Osteoblast (primary cell): ENCODE data around the gene FOXB2. TPM values are rescaled to one million over a fixed set of nuclear protein-coding genes. Genes with fewer than 3 reads are reported as not detected.
"Not testable (repeated sequence)": the region's sequence is repeated elsewhere in the genome, so short reads cannot be mapped to it uniquely, and the experiment has no call there.

Experiments
- DNase-seq: peaks from one replicate; pipeline ENCODE4 v3.0.0; 2011; ENCODE audit warnings: low spot score, mixed read lengths; ENCODE audit not compliant: insufficient read length; ENCODE audit errors: missing footprints
- H2AFZ ChIP-seq: 2 replicates; pipeline ENCODE4 v1.6.0; 2011; ENCODE audit warnings: mild to moderate bottlenecking, low read length
- H3K27ac ChIP-seq: 2 replicates; pipeline ENCODE4 v1.5.1; 2011; ENCODE audit warnings: mild to moderate bottlenecking, low read depth, low read length, moderate library complexity
- H3K27me3 ChIP-seq: 2 replicates; pipeline ENCODE4 v1.6.0; 2012; ENCODE audit warnings: mild to moderate bottlenecking, control low read depth, inconsistent platforms, low read length, moderate library complexity; ENCODE audit not compliant: insufficient read depth
- H3K36me3 ChIP-seq: 2 replicates; pipeline ENCODE4 v1.5.1; 2011; ENCODE audit warnings: mild to moderate bottlenecking, low read length, control low read depth, moderate library complexity; ENCODE audit not compliant: insufficient read depth
- H3K4me1 ChIP-seq: 2 replicates; pipeline ENCODE4 v1.5.1; 2011; ENCODE audit warnings: mild to moderate bottlenecking, low read length, control low read depth, moderate library complexity; ENCODE audit not compliant: insufficient read depth
- H3K4me2 ChIP-seq: 2 replicates; pipeline ENCODE4 v1.6.0; 2011; ENCODE audit warnings: mild to moderate bottlenecking, low read length; ENCODE audit not compliant: insufficient read depth
- H3K4me3 ChIP-seq: fragments of 200-600 bp; sonication (generic); 3 replicates; pipeline ENCODE4 v1.5.1; 2012; ENCODE audit warnings: mild to moderate bottlenecking, low read length, inconsistent platforms; ENCODE audit not compliant: insufficient read depth
- H3K79me2 ChIP-seq: 2 replicates; pipeline ENCODE4 v1.6.0; 2012; ENCODE audit warnings: mild to moderate bottlenecking, low read length, control low read depth, inconsistent platforms; ENCODE audit not compliant: insufficient read depth
- H3K9me3 ChIP-seq: 2 replicates; pipeline ENCODE4 v1.5.1; 2011; ENCODE audit warnings: low read depth, low read length, control low read depth
- H4K20me1 ChIP-seq: 2 replicates; pipeline ENCODE4 v1.6.0; 2012; ENCODE audit warnings: mild to moderate bottlenecking, low read length, control low read depth; ENCODE audit not compliant: insufficient read depth
- CTCF ChIP-seq: IDR thresholded peaks from 2 replicates; pipeline ENCODE4 v1.5.1; 2011; ENCODE audit warnings: mild to moderate bottlenecking, low read depth, low read length, moderate library complexity; ENCODE audit errors: extremely low read depth
- total RNA-seq: library from RNA; depleted of rRNA; stranded (reverse); fragments of >200 nt; gene quantifications from 2 replicates; pipeline ENCODE4 v1.2.3, GENCODE V29; 2012

Gene FOXB2
- not detected in 2 replicates for total RNA-seq

- TF ChIP-seq CTCF: no peak
- Histone ChIP-seq H2AFZ (no peak within 1 kb of the TSS), H3K27me3 (peaks cover 97% of the 10 kb centered on the region), H3K36me3 (no peaks in the 10 kb centered on the region), H3K9me3 (peaks cover 4% of the 10 kb centered on the region), H3K27ac (no peak within 1 kb of the TSS), H3K4me3 (no peak within 1 kb of the TSS), H4K20me1 (peaks cover 5% of the 10 kb centered on the region), H3K4me2 (no peak within 1 kb of the TSS), H3K4me1 (no peaks in the 10 kb centered on the region), H3K79me2 (no peaks in the 10 kb centered on the region)
- peak; percentile 90 for DNase-seq
These were observed at the start of gene FOXB2 for GRCh38 chr9:77019236-77019925. TSS of gene FOXB2 (plus strand) at chr9:77019655. CDS start at chr9:77019655, 0 bp downstream.

GRCh38 chr9:76969716-76970115 is 49.7 kb upstream of the FOXB2 start:
- no peak for DNase-seq
- Histone ChIP-seq H3K27ac (no peak overlapping the region), H4K20me1 (no peaks in the 10 kb centered on the region), H3K4me2 (no peak overlapping the region), H3K36me3 (no peaks in the 10 kb centered on the region), H2AFZ (no peak overlapping the region), H3K4me3 (no peak overlapping the region), H3K79me2 (no peaks in the 10 kb centered on the region), H3K27me3 (peaks cover 18% of the 10 kb centered on the region), H3K9me3 (no peaks in the 10 kb centered on the region), H3K4me1 (no peaks in the 10 kb centered on the region)
- no peak for TF ChIP-seq CTCF

- H3K27ac ChIP-seq, H3K4me3 ChIP-seq, H3K79me2 ChIP-seq, H3K36me3 ChIP-seq, H3K4me1 ChIP-seq, H3K4me2 ChIP-seq, H2AFZ ChIP-seq, H3K9me3 ChIP-seq, H4K20me1 ChIP-seq, DNase-seq: not testable (repeated sequence)
- peaks cover 38% of the 10 kb centered on the region for H3K27me3 ChIP-seq
These were observed 40.6 kb upstream of the FOXB2 start for GRCh38 chr9:76978831-76979230.

GRCh38 chr9:76980566-76980965 is 38.9 kb upstream of the FOXB2 start:
- H3K4me1 ChIP-seq: peaks cover 8% of the 10 kb centered on the region
- H3K9me3 ChIP-seq: no peaks in the 10 kb centered on the region
- no peak overlapping the region for H3K4me3 ChIP-seq
- H3K4me2 ChIP-seq: no peak overlapping the region
- no peaks in the 10 kb centered on the region for H4K20me1 ChIP-seq
- TF ChIP-seq CTCF: no peak
- H2AFZ ChIP-seq: no peak overlapping the region
- H3K79me2 ChIP-seq: no peaks in the 10 kb centered on the region
- H3K27ac ChIP-seq: no peak overlapping the region
- H3K36me3 ChIP-seq: no peaks in the 10 kb centered on the region
- H3K27me3 ChIP-seq: peaks cover 25% of the 10 kb centered on the region
- no peak for DNase-seq
